HG02981 (cell line): ENCODE results near the gene ZNF181.
"Not testable (repeated sequence)": the region's sequence is repeated elsewhere in the genome, so short reads cannot be mapped to it uniquely, and the experiment has no call there.

Experiments
- ATAC-seq: cut with Tn5 transposase; IDR thresholded peaks from one replicate; pipeline ENCODE4 v1.9.1; 2021; ENCODE audit warnings: mild to moderate bottlenecking, moderate library complexity; ENCODE audit not compliant: unreplicated experiment

ZNF181 gene

DNA sequence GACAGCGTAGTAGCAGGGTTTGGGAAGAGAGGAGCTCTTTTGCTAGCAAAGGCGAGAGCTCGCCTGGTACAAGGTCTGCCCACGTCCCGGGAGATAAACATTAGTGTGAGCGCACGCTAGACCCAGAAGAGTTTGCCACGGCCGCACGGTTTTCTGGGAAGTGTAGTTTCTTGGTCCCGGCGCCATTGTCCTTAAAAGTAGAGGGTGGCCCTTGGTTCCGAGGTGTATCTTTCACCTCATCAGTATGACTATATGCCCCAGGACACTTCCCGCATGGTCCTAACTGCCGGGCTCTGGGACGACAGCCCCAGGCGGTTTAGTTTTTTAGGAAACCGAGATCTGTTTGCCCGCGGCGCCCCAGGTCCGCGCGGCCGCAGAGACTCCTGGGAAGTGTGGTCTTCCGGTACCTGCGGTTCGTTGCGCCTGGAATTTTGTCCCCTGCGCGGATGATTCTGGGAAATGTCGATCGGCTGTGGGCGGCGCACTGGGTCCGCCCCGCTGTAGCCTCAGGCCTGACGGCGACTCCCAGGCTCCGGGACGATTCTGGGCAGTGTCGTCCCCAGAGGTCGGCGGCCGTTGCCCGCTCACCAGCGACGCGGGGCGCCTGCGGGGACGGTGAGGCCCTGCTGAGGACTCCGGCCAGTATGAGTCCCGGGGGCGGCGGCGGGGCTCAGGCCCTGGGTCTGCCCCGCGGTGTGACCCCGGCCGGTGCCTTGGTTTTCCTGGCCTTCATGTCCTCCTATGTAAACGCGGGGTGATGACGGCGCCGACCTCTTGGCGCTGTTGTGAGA lies at the start of gene ZNF181:
Gene ZNF181, plus strand, starts transcription at position 498 of the 791 bp plus-strand sequence. CDS start 795 bp downstream, outside the sequence.
- ATAC-seq, result peak; percentile 82

DNA sequence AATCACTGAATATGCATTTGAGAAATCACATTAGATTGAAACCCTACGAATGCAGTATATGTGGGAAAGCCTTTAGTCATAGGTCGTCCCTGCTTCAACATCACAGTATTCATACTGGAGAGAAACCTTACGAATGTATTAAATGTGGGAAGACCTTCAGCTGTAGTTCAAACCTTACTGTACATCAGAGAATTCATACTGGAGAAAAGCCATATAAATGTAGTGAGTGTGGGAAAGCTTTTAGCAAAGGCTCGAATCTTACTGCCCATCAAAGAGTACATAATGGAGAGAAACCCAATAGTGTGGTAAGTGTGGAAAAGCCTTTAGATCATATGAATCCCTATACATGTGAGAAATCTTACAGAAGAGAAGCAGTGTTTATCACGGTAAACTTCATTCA lies 48.8 kb upstream of the ZNF181 start:
- not testable (repeated sequence) for ATAC-seq

DNA sequence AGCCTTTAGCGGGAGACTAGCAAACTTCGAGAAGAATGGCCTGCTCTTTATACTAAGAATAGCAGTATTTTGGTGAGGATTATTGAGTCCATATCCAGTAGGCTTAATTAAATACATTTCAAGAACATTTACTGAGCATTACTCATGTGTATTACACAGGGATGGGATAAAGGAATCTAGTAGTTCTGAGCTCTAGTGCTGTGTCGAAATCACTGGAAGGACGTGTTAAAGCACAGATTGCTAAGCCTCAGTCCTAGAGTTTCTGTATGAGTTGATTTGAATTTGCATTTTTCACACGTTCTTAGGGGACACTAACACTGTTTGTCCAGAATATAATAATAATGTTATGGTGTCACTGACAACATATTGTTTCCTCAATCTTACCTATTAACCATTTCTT lies 47.6 kb upstream of the ZNF181 start:
- no peak for ATAC-seq

DNA sequence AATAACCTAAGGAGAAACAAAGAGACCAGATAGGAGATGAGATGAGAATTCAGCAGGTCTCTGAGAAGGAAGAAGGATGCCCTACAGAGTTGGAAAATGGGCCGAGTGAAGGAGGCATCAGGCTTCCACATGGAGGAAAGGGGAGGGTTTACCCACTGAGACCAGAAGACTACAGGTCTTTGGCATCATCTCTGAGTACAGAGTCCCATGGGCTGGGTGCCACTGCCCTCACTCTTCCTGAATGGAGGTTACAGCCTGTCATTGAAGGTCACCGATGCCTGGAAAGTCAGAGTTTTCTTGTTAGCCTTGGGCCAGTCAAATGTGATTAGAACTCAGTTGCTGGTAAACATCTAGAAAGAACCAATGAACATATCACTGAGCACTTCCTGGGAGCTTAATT lies 46.7 kb upstream of the ZNF181 start:
- ATAC-seq, result no peak

DNA sequence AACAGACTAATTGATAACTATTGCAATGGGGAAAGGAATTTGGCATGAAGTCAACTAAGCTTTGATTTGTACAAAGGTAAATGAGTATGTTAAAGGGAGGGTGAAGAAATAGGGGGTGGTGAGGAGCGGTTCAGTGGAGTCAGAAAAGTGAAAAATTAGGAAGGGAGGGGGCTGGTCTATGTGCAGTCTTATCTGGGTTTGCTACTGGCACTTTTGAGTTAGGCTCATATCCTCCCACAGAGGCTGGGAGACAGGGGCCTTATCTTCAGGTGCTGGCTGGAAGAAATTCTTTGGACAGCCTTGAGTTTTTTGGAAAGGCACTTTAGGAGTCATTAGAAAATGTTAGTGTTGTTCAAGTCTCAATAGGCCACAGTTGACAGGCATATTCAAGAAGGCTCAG lies 45.5 kb upstream of the ZNF181 start:
- no peak for ATAC-seq

DNA sequence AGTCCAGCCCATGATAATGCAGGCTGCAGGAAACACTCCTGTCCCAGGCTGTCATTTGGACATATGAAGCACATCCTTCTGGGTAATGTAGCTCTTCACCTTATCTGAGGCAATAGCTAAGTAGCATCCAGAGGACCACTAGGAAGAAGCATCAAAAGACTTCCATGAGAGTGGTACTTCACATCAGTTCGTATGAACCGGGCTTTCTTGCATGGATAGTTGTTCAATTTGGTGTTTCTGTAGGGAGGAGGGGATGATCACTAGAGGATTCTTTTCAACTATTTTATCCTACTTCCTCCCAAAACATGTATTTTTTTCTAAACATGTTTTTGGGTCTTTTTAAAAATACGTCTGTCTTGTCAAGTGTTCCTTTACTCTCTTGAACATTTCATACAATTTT lies 43.7 kb upstream of the ZNF181 start:
- no peak for ATAC-seq

DNA sequence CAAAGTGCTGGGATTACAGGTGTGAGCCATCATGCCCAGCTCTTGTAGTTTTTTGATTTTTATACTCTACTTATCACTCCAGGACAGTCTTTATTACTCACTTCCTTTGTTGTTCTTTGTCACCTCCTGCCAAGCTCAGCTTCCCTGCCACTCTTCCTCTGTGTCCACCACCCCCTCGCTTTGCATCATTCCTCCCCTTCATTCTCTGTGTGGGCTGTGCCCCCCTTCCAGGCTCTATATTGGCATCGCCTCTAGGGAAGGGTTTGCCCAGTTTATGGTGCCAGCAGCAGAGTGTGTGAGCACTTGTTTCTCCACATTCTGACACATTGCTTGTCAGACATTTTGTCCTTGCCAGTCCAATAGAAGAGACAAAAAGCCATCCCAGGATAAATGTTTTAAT lies 41.5 kb upstream of the ZNF181 start:
- ATAC-seq, result no peak

DNA sequence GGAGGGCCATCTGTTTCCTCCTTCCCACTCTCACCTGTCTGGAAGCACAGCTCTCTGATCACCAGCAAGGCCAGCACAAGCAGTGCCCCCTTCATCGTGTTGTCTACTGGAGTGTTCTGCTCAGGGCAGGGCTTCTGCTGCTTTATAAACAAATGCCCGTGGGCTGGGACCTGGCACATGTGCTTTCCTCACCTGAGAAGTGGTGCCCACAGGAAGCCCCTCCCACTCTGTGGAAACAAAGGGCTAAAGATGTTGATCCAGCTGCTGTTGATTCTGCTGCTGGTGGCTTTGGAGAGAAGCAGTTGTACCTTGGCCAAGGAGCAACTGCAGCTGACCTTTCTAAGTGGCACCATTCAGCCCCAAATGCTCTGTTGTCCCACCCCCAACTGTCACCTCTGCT lies 26.4 kb upstream of the ZNF181 start:
- no peak for ATAC-seq

DNA sequence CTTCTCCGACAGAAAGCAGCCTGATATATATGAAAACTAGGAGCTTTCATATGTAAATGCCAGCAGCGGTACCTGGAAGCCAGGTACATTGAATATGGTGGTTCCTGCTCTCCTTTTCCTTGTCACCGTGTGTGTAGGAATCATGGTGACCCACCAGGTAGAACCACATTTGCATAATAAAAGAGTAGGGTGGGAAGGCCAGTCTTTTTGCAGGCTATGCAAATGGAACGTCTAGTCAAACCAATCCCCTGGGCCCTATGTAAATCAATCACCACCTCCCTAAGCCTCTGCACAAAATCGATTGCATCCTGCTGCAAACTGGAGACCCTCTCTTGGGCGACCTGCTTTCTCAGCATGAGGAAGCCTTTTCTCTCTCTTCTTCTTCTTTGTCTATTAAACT lies 22.2 kb upstream of the ZNF181 start:
- ATAC-seq, result no peak

DNA sequence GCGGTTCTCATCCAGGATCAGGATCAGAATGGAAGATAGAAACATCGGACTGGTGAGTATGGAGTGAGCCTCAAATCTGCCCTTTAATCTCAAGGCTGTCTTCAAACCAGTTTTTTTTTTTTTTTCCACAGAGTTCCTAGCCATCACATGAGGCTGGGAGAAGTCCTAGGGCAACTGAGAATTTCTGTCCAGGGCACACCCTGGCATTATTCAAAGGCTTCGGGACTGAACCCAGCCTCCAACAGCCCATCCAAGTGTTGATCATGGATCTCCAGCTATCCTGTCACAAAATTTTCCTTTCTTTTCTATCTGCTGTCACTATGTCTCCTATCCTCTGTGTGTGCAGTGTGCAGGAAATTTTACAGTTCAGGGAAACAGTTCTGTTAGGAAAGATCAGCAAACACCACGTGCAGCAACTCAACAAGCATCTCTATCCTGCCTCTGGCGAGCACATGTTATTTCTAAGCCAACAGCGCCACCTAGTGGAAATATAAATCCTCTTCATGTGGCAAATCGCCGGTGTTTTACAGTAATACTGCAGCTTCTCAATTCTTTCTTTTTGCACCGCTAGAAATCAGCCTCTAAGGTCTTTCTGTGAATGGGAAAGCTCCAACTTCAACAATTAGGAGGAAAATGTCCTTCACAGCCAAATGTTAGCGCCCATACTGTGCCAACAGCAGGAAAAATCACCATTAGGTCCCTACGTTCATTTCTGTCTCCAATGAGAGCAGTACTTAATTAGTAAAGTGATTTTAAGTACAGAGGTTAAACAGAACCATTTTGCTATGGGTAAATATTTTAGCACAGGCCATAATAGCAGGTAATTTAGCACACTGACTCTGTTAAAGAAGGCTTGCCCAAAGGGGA lies 21.4 kb upstream of the ZNF181 start:
- no peak for ATAC-seq

DNA sequence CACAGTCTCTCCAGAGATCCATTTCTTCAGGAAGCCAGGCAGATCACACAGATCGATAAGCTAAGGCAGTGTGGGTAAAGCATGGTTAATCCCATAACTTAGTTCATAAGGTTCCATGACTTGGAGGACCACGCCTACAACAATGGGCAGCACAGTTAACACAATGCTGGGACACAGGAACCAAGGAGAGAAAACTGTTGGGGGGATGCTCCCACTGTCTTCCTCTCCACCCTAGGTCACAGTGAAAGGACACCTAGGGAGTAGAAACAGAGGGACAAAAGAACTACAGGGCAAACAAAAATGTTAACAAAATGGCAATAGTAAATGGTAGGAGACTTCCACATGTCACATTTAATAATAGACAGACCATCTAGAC lies 20.8 kb upstream of the ZNF181 start:
- no peak for ATAC-seq

DNA sequence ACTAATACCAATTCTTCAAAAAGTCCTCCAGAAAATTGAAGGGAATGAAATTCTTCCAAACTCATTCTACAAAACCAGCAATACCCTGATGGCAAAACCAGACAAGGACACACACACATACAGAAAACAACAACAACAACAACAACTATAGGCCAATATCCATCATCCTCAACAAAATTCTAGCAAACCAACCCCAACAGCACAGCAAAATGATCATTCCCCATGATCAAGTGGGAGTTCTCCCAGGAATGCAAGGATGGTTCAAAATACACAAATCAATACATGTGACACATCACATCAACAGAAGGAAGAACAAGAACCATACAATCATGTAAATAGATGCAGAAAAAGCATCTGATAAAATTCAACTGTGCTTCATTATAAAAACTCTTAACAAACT lies 18.7 kb upstream of the ZNF181 start:
- no peak for ATAC-seq

DNA sequence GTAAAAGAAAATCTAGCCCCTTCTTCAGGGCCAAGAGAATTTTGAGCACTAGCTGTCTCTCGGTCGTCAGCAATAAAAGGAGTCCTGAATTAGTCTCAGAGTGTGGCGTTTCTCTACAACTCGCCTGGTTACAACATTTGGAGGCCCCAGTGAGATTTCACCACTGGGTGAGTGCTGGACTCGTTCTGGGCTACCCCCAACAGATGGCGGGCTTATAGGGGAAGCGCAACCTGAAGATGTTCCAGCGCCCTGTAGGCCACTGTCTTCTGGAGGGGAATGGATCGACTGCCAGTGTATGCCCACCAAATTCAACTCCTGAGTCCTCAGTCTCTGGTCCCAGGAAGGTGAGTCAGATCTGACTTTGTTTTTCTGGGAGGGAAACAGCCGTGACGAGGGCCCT lies 11.7 kb upstream of the ZNF181 start:
- ATAC-seq, result no peak

DNA sequence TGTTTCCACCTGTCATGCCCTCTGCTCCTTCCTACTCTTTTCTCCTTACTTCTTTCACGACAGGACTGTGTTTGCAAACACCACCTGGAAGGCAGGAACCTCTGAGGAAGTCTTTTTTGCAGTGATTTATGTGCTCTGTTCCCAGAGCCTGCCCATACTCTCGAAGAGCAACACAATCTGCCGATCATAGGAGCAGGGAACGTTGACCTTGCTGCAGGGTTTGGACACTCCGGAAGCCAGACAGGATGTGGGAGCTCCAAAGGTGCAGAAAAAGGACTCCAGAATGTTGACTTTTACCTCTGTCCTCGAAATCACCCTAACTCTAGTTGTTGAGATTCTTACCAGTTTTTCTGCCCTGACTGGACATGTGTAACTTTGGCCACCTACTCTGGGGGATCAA lies 8.6 kb upstream of the ZNF181 start:
- ATAC-seq, result no peak

DNA sequence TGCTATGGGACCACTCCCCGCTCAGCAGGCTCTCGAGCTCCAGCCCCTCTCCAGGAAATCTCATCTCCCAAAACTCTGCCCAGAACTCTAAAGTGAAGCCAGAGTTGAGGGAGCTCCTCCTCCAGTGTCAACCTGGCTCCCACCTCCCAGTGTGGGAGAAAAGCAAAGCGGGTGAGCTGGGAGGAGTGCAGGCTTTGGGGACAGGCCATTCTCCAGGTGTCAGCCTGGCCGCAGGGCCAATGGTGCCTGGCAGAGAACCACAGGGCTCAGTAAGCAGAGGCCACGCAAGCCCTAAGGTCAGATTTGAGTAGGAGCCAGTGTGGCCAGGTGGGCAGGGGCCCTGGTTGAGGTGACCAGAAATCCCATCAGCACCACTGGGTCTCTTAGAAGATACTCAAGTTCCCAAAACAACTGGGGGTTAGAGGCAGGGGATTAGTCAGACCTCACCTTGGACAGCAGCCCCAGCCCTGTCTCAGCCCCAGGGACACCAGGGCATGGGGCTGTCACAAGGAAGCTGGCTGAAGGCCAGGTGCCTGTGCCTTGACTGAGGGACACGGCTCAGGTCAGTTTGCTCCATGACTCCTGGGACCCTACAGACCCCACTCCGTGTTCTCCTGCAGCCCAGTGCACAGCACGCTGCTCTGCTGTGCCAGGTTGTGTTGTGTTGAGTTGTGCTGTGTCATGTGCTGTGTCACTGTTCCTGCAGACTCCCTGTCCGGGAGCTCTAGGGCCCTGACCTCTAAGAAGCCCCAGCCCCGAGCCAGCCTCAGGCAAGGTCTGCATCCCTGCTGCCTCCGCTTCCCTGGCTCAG lies 2.8 kb upstream of the ZNF181 start:
- no peak for ATAC-seq

DNA sequence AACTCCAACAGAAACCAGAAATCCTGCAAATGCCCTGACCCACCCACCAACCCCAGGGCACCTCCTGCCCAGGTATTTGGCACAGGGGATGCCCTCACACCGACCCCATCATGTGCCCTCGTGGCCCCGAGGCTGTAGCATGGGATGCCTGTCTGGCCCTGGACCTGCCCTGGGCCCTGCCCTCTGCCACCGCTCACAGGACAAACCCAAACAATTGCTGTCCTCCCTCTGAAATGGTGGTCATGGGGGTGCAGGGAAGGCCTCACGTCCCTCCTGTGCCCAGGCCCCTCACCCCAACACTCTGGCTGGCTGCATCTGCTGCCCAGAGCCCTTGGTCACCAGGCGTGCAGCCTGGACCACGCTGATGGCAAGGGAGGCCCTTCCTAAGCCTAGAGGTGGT lies 2.1 kb upstream of the ZNF181 start:
- no peak for ATAC-seq

DNA sequence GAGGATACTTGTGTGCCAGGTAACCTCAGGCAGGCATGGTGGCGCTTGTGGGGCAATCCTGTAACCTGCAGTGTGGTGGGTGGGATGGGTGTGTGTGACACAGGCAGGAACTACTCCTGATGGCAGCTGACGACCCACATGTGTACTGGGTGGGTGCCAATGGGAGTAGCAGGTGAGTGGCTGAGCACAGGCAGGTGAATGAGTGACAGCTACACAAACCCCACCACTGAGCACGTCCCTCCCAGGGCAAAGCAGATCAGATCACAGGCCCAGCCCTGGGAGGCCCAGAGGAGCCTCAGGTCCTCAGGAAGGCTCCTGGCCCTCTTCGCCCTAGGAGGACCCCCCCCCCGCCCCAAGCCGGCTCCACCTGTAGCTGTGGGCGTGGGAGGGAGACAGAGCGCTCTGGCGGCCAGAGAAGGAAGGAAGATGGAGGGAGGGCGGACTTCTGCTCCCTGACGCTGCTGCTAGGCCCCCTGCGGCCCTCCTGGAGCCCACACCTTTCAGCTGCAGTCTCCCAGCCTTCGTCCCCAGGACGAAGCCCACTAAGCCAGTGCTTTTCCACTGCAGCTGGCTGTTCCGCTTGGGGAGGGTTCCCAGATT lies 1.3 kb upstream of the ZNF181 start:
- ATAC-seq, result no peak

DNA sequence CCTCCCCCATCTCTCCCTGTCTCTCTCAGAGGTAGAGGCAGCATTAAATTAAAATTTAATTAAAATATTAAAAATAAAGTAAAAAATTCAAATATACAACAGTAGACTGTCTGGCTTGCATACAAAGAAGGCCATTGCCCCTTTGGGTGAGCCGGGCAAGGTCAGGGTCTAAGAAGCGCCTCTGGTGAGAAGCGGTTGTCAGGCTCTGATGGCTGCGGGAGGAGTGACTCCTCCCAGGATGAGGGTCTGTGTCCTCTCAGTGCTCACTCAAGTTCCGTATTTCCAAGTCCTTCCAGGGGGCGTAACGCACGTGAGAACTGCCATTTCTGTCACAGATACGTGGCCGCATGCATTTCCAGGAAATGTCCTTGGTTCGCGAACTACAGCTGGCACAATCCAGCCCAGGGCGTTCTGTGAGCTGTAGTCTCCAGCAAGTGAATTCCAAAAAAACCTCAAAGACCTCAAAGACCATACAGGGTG lies 737 bp upstream of the ZNF181 start:
- ATAC-seq, result peak; percentile 16

DNA sequence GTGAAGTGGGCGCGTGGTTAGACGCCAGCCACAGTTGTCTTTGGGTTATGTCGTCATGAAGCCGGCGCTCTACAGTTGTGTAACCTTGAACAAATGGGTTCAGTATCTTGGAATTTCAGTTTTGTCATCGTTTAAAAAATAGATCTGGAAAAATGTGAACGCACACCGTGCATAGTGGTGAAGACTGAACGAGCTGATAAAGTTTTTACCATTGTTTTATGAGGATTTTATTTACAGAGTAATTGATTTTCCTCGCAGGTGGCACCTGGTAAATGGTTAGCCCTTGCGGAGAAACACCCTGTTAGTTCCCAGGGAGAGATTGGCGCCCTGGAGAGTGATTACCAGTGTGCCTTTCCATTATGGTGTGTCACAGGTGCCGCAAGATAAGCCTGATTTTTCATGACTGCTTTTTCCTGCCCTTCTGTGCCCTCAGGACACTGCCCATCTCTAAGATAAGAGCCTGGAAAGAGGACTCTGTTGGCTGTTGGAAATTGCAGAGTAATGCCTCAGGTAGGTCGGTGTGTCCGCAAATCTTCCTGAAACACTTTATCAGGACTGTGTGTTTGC lies 577 bp downstream of the ZNF181 start:
- peak; percentile 52 for ATAC-seq

DNA sequence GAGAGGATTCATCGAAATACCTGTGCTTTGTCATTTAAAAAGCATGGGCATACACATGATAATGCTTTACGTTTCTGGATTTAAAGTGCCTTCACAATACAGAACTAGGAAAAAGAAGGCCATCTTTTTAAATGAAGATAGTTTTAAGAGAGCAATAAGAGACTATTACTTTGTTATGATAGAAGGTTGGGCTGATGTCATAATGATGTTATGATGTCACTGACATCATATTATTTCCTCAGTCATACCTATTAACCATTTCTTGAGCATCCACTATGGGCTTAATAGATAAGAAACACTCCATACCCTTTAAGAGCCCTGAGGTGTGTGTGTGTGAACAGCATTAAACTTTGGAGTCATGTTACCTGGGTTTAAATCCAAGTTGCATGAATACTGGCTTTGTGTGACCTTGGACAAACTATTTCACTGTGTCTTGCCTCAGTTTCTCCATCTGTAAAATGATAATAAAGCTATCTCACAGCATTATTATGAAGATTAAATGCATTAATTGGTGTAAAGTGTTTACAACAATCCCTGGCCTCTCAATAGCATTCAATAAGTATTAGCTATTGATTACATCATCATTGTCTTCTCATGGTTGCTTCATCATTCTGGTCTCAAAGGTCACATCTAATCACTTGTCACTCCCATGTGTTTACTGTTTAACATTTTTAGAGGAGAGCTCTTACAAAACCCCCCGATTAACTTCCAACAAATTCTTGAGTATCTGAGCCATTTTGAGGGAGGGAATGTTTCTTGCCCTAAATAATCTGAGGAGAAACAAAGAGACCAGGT lies 11.1 kb downstream of the ZNF181 start:
- no peak for ATAC-seq
